Lower leg skin (tissue), 3 donors: Measurements from ENCODE around the gene LILRA6.

Experiments used
- CTCF ChIP-seq, 3 donors: fragments of 450-650 bp; IDR thresholded peaks; one replicate each; pipeline ENCODE4 v1.5.1; 2016; ENCODE audit warnings: antibody characterized with exemption in 3 of 3, mild to moderate bottlenecking in 3 of 3, moderate library complexity in 2 of 3
- POLR2A ChIP-seq, 2 donors: fragments of 450-650 bp; IDR thresholded peaks; one replicate each; pipeline ENCODE4 v1.6.1; 2016 to 2017; ENCODE audit warnings: antibody characterized with exemption in 2 of 2, mild to moderate bottlenecking in 1 of 2, moderate library complexity in 1 of 2

DNA sequence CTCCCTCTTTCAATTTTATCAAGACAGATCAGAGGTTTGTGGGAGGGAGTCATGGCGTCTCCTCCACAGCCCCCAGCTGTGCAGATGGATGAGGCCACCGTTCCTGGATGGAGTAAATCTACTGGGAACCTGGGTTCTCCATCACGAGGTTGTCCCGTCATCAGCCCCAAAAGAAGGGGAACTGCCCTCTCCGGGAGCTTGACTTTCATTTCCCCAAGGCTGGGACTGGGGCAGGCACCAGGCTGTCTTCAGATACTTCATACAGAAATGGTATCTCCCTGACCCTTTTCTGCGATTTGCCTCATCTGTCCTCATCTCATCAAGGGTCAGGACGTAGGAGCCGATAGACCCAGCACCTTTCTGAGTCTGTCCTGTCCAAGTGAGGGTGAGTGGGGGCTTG lies 28.5 kb upstream of the LILRA6 start:
- no peak for TF ChIP-seq CTCF (IDR thresholded peaks at IDR 0.05)
- TF ChIP-seq POLR2A (IDR thresholded peaks at IDR 0.05), result no peak
